ENCODE measurements around the gene AOX1. TPM values are rescaled to one million over a fixed set of nuclear protein-coding genes. Genes with fewer than 3 reads are reported as not detected.

Gene AOX1
- polyA plus RNA-seq, 2 of the 4 experiments (the other 2 are of a cell fraction): 3.6 to 5.4 TPM

GRCh38 chr2:200673191-200673590 lies 87.4 kb downstream of the AOX1 start (continued):
- TF ChIP-seq REST (IDR thresholded peaks at IDR 0.05): no peak

GRCh38 chr2:200674837-200675236 lies 89.0 kb downstream of the AOX1 start:
- DNase-seq (ENCODE audit: low read depth in 1 of 2, low spot score in 1 of 2): no peak
- CTCF ChIA-PET: no interaction called here
- FAIRE-seq: no peak
- WGBS (ENCODE audit: missing lambda C conversion rate): 78% methylated on average over 7 of the region's 7 CpGs
- no peak for TF ChIP-seq MAX (IDR thresholded peaks at IDR 0.05)
- TF ChIP-seq KDM5A (IDR thresholded peaks at IDR 0.05): no peak
- no peak for TF ChIP-seq ATOH8 (CRISPR knock-in tag; IDR thresholded peaks at IDR 0.05; ENCODE audit: low read depth)
- H3K27ac ChIP-seq: no peak overlapping the region; a peak in 1 of 6 replicates
- POLR2A ChIA-PET: no interaction called here
- H3K9me3 ChIP-seq: no peaks in the 10 kb centered on the region
- H3K4me2 ChIP-seq: no peak overlapping the region
- peaks cover 35% of the 10 kb centered on the region for H3K4me1 ChIP-seq
- no peak for ATAC-seq
- no peak overlapping the region for H3K4me3 ChIP-seq

GRCh38 chr2:200677171-200677570 lies 91.4 kb downstream of the AOX1 start:
- Histone ChIP-seq H3K4me3 (no peak overlapping the region), H3K27ac (peak overlapping the region; percentile 59 to 62; a peak in 4 of 6 replicates), H3K9me3 (no peaks in the 10 kb centered on the region), H3K4me2 (no peak overlapping the region), H3K4me1 (peaks cover 36% of the 10 kb centered on the region)
- POLR2A ChIA-PET: no interaction called here
- CTCF ChIA-PET: no interaction called here
- WGBS (ENCODE audit: missing lambda C conversion rate): 83% methylated on average over 2 of the region's 2 CpGs
- DNase-seq (ENCODE audit: low read depth in 1 of 2, low spot score in 1 of 2) (no peak), ATAC-seq (no peak), FAIRE-seq (no peak)
- TF ChIP-seq ATOH8 (CRISPR knock-in tag; IDR thresholded peaks at IDR 0.05; ENCODE audit: low read depth): no peak

GRCh38 chr2:200677721-200678532 lies 92.1 kb downstream of the AOX1 start:
- Histone ChIP-seq H3K4me2 (peak overlapping the region; percentile 29), H3K27ac (peak overlapping the region; percentile 59 to 62), H3K9me3 (no peaks in the 10 kb centered on the region), H3K4me1 (peaks cover 36% of the 10 kb centered on the region), H3K4me3 (no peak overlapping the region)
- TF ChIP-seq CEBPB (IDR thresholded peaks at IDR 0.05) (0 out of 4 replicates have a peak, but pooled peaks of 1 of the 2 experiments have one; percentile 21), JUNB (IDR thresholded peaks at IDR 0.05) (no peak), GATA3 (IDR thresholded peaks at IDR 0.05; ENCODE audit: borderline replicate concordance) (0 out of 2 replicates have a peak, but pooled peaks have one; percentile 34)
- CTCF ChIA-PET: interaction anchor here (0.6 kb wide), 1 partner anchor 652 kb away, joined by 3 read pairs; no protein-coding TSS in a partner anchor
- DNase-seq (ENCODE audit: low read depth in 1 of 2, low spot score in 1 of 2): peak in 1 of 2 experiments; percentile 37
- no peak for FAIRE-seq
- ATAC-seq: peak; percentile 54 to 79; a peak in 3 of 6 replicates
- 62% methylated on average over 11 of the region's 11 CpGs for WGBS (ENCODE audit: missing lambda C conversion rate)
- POLR2A ChIA-PET: no interaction called here

GRCh38 chr2:200679127-200679526 lies 93.3 kb downstream of the AOX1 start:
- POLR2A ChIA-PET: no interaction called here
- Histone ChIP-seq H3K27ac (peak overlapping the region; percentile 62 to 67; a peak in 4 of 6 replicates), H3K4me3 (no peak overlapping the region), H3K4me2 (peak overlapping the region; percentile 29; the same call in 2 of the 3 replicates), H3K4me1 (peaks cover 36% of the 10 kb centered on the region), H3K9me3 (no peaks in the 10 kb centered on the region)
- ATAC-seq: no peak
- no peak for DNase-seq (ENCODE audit: low read depth in 1 of 2, low spot score in 1 of 2)
- WGBS (ENCODE audit: missing lambda C conversion rate): 94% methylated on average over 5 of the region's 5 CpGs
- CTCF ChIA-PET: interaction anchor here (0.7 to 1.1 kb wide), 2 partner anchors 24 to 87 kb away, joined by 3 to 4 read pairs; no protein-coding TSS in a partner anchor
- FAIRE-seq: no peak
- TF ChIP-seq SREBF2 (IDR thresholded peaks at IDR 0.05) (no peak), HDAC2 (IDR thresholded peaks at IDR 0.05) (no peak), HES2 (IDR thresholded peaks at IDR 0.05) (no peak), POLR2A (IDR thresholded peaks at IDR 0.05; ENCODE audit: low read length) (no peak), EHMT2 (IDR thresholded peaks at IDR 0.05; ENCODE audit: low read depth) (no peak), BCL3 (IDR thresholded peaks at IDR 0.05) (no peak), SMC3 (IDR thresholded peaks at IDR 0.05) (no peak), CBX8 (IDR thresholded peaks at IDR 0.05) (no peak), REST (IDR thresholded peaks at IDR 0.05) (no peak), RARB (CRISPR knock-in tag; IDR thresholded peaks at IDR 0.05) (no peak)
